Osteocyte (in vitro differentiated cells): ENCODE results near the gene RAPGEFL1. TPM values are rescaled to one million over a fixed set of nuclear protein-coding genes. Genes with fewer than 3 reads are reported as not detected.
A peak's percentile ranks its signal among the peaks of the same experiment; 100 is the strongest.
"Not testable (repeated sequence)": the region's sequence is repeated elsewhere in the genome, so short reads cannot be mapped to it uniquely, and the experiment has no call there.

Experiments used
- DNase-seq: peaks from one replicate; pipeline ENCODE4 v3.0.0; 2021; ENCODE audit warnings: mixed read lengths; ENCODE audit not compliant: unreplicated experiment; ENCODE audit errors: extremely low spot score
- H3K27ac Mint-ChIP-seq: one replicate; pipeline ENCODE4 v1.8.0; 2021; ENCODE audit warnings: mild to moderate bottlenecking, mixed read lengths; ENCODE audit not compliant: unreplicated experiment
- H3K27me3 Mint-ChIP-seq: one replicate; pipeline ENCODE4 v1.8.0; 2021; ENCODE audit warnings: mixed read lengths; ENCODE audit not compliant: unreplicated experiment
- H3K36me3 Mint-ChIP-seq: one replicate; pipeline ENCODE4 v1.8.0; 2021; ENCODE audit warnings: mixed read lengths; ENCODE audit not compliant: unreplicated experiment
- H3K4me1 Mint-ChIP-seq: one replicate; pipeline ENCODE4 v1.8.0; 2021; ENCODE audit warnings: mixed read lengths; ENCODE audit not compliant: unreplicated experiment
- H3K4me3 Mint-ChIP-seq: one replicate; pipeline ENCODE4 v1.8.0; 2021; ENCODE audit warnings: mild to moderate bottlenecking, moderate library complexity, mixed read lengths; ENCODE audit not compliant: unreplicated experiment
- H3K9me3 Mint-ChIP-seq: one replicate; pipeline ENCODE4 v1.8.0; 2021; ENCODE audit warnings: mixed read lengths; ENCODE audit not compliant: unreplicated experiment
- total RNA-seq: library from RNA; stranded (reverse); gene quantifications from 2 replicates; pipeline ENCODE4 v1.2.1, GENCODE V29; 2021
- TF ChIP-seq, protein P1 (sequence below): fragments of 200-600 bp; sonication (generic); IDR thresholded peaks from 2 replicates; pipeline ENCODE4 v1.5.0; 2021; ENCODE audit warnings: antibody characterized with exemption, mild to moderate bottlenecking, moderate library complexity

The RAPGEFL1 gene
- total RNA-seq, 1 donor from 2014 or later: 6.8 TPM

DNA sequence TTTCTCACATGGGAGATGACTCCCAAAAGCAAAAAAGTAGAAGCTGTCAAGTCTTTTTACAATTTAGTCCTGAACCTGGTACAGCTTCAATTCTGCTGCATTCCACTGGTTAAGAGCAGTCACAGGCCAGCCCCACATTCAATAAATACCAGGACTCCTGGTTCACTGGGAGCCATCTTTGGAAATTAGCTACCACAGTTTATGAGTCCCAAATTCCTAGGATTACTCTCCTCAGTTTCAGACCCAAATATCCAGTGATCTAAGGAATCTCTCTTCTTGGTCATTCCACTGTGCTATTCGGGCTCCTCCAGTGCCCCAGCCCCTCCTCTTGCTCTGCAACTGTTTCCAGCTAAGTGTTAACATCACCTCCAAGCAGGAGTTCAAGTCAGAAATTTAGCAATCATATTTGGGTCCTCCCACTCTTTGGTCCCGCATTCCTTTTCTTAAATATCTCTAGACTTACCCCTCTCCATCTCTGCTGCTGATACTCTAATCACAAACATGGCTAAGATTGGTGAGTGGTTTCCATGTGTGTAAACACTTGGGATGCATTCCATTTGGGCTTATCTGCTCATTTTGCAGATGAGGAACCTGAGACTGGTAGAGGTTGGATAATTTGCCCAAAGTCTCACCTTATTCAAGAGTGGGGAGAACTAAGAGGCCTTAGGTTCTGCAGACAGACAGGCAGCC is 32.3 kb downstream of the RAPGEFL1 start:
- Mint-ChIP-seq H3K27me3 (no peaks in the 10 kb centered on the region), H3K4me3 (no peak overlapping the region), H3K36me3 (no peaks in the 10 kb centered on the region), H3K9me3 (no peaks in the 10 kb centered on the region), H3K27ac (no peak overlapping the region), H3K4me1 (no peaks in the 10 kb centered on the region)
- DNase-seq: no peak
- TF ChIP-seq, protein P1, sequence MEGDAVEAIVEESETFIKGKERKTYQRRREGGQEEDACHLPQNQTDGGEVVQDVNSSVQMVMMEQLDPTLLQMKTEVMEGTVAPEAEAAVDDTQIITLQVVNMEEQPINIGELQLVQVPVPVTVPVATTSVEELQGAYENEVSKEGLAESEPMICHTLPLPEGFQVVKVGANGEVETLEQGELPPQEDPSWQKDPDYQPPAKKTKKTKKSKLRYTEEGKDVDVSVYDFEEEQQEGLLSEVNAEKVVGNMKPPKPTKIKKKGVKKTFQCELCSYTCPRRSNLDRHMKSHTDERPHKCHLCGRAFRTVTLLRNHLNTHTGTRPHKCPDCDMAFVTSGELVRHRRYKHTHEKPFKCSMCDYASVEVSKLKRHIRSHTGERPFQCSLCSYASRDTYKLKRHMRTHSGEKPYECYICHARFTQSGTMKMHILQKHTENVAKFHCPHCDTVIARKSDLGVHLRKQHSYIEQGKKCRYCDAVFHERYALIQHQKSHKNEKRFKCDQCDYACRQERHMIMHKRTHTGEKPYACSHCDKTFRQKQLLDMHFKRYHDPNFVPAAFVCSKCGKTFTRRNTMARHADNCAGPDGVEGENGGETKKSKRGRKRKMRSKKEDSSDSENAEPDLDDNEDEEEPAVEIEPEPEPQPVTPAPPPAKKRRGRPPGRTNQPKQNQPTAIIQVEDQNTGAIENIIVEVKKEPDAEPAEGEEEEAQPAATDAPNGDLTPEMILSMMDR: no peak

DNA sequence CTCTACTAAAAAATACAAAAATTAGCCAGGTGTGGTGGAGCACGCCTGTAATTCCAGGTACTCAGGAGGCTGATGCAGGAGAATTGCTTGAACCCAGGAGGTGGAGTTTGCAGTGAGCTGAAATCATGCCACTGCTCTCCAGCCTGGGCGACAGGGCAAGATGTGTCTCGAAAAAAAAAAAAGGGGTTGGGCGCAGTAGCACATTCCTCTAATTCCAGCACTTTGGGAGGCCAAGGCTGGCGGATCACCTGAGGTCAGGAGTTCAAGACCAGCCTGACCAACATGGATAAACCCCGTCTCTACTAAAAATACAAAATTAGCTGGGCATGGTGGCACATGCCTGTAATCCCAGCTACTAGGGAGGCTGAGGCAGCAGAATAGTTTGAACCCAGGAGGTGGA is 36.6 kb downstream of the RAPGEFL1 start:
- H3K36me3 Mint-ChIP-seq: not testable (repeated sequence)

DNA sequence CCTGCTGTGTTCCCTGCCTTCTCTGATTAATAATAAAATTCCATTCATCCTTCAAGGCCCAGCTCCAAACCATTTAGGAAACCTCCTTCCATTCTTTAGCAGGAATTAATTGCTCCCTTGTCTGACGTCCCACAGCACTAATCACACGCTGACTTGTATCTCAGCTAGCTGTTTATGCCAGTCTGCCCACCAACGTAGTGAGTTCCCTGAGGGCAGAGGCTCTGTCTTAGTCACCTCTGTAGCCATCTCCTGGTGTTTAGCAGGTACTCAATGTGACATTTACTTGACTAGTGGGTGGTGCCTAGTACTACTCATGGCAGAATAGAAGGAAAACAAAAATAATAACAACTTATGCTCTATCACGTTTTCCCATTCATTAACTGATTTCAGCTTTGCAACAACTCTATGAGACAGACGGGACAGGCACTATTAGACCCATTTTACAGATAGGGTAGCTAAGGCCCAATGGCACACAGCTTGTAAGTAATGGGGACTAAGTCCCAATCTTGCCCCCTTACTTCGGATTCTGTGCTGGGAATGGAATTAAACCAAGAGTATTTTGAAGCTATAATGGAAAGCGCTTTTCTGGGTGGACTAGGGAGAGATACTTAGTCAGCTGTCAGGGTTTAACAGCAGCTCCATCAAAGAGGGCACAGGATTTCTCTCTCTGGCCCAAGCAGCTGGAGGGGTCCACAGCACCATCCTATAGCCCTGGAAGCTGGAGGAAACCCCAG is 40.9 kb downstream of the RAPGEFL1 start:
- Mint-ChIP-seq H3K4me3 (peak overlapping the region; percentile 94), H3K27ac (peak overlapping the region; percentile 99), H3K27me3 (no peaks in the 10 kb centered on the region), H3K9me3 (no peaks in the 10 kb centered on the region), H3K36me3 (no peaks in the 10 kb centered on the region), H3K4me1 (peaks cover 16% of the 10 kb centered on the region)
- no peak for DNase-seq
- TF ChIP-seq, protein P1: no peak

More for the DNA sequence above, 36.6 kb downstream of the RAPGEFL1 start:
- H3K9me3 Mint-ChIP-seq, H3K27me3 Mint-ChIP-seq, H3K4me1 Mint-ChIP-seq, DNase-seq, H3K27ac Mint-ChIP-seq, H3K4me3 Mint-ChIP-seq: not testable (repeated sequence)

DNA sequence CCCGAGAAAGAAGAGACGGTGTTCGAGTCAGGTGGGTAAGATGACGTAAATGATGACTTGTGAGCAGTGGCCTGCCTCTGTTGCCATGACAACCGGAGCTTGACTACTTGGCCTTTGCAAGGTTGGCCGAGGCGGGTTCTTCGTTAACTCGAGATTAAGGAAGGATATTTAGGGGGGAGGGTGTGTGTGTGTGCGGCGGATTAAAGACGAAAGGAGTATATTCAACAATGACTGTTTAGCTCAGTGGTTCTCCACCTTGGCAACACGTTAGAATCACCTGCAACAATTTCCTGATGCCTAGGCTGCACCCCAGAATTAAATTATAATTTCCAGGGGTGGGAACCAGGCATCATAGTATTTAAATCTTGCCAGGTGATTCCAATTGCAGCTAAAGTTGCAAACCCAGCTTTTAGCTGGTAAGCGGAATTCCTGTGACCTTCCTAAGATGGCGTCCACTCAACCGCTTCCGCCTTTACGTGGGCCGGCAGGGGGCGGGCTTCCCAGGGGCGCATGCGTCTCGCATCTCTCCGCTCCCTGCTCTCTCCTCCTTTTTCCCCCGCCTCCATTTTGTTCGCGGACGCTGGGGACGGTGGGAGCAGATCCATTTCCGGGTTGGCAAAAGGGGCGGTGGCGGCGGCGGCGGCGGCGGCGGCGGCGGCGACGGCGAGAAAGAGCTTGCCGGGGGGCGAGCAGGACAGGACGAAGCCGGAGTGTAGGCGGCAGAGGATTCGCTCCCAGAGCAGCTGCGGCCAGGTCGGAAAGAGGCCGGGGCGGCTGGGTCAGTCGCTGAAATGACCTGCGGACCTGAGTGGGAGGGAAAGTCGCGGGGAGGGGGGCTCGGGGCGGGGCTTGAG is 41.7 kb downstream of the RAPGEFL1 start, which contains the start of gene WIPF2:
Gene WIPF2, plus strand, starts transcription at position 565 of the 854 bp plus-strand sequence. CDS start 37,156 bp downstream, outside the sequence.
- Mint-ChIP-seq H3K36me3 (no peaks in the 10 kb centered on the region), H3K4me3 (peak within 1 kb of the TSS; percentile 94), H3K27ac (peak within 1 kb of the TSS; percentile 99), H3K9me3 (no peaks in the 10 kb centered on the region), H3K27me3 (no peaks in the 10 kb centered on the region), H3K4me1 (peaks cover 20% of the 10 kb centered on the region)
- TF ChIP-seq, protein P1: peak; percentile 88
- peak; percentile 99 for DNase-seq

GRCh38 chr17:40219594-40220338 is 42.5 kb downstream of the RAPGEFL1 start:
- Mint-ChIP-seq H3K9me3 (no peaks in the 10 kb centered on the region), H3K27ac (peak overlapping the region; percentile 99), H3K4me1 (peaks cover 26% of the 10 kb centered on the region), H3K36me3 (no peaks in the 10 kb centered on the region), H3K4me3 (peak overlapping the region; percentile 94), H3K27me3 (no peaks in the 10 kb centered on the region)
- TF ChIP-seq, protein P1: no peak
- DNase-seq: no peak
